Esophagus squamous epithelium (tissue), 4 donors: ENCODE data around the gene FBXO9.

ENCODE experiments used
- CTCF ChIP-seq, 6 experiments: fragments of 450-650 bp in 4 of 6; fragments of 200-600 bp in 2 of 6; sonication (generic) in 2 of 6; IDR thresholded peaks; one replicate each; pipeline ENCODE4 v1.5.1; 2016 to 2019; ENCODE audit warnings: antibody characterized with exemption in 6 of 6, mild to moderate bottlenecking in 4 of 6, moderate library complexity in 4 of 6
- POLR2A ChIP-seq, 4 donors: fragments of 450-650 bp; IDR thresholded peaks; one replicate each; pipeline ENCODE4 v1.6.1; 2017; ENCODE audit warnings: antibody characterized with exemption in 4 of 4, mild to moderate bottlenecking in 4 of 4, moderate library complexity in 3 of 4

- TF ChIP-seq CTCF (IDR thresholded peaks at IDR 0.05) = no peak
- no peak for TF ChIP-seq POLR2A (IDR thresholded peaks at IDR 0.05)
These were observed 35.9 kb upstream of the FBXO9 start for GRCh38 chr6:53029257-53029656.
